C1 segment of cervical spinal cord (tissue), 14 donors: ENCODE measurements around the gene COL4A2.
A peak's percentile ranks its signal among the peaks of the same experiment; 100 is the strongest.

ENCODE experiments used
- DNase-seq, 14 donors: peaks; one replicate each; lab custom pipeline; 2025; lab: John Stamatoyannopoulos, UW

COL4A2 gene

DNA sequence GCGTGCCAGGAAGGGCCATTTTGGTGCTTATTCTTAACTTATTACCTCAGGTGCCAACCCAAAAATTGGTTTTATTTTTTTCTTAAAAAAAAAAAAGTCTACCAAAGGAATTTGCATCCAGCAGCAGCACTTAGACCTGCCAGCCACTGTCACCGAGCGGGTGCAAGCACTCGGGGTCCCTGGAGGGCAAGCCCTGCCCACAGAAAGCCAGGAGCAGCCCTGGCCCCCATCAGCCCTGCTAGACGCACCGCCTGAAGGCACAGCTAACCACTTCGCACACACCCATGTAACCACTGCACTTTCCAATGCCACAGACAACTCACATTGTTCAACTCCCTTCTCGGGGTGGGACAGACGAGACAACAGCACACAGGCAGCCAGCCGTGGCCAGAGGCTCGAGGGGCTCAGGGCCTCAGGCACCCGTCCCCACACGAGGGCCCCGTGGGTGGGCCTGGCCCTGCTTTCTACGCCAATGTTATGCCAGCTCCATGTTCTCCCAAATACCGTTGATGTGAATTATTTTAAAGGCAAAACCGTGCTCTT is 205.2 kb downstream of the COL4A2 start:
- no peak for DNase-seq

DNA sequence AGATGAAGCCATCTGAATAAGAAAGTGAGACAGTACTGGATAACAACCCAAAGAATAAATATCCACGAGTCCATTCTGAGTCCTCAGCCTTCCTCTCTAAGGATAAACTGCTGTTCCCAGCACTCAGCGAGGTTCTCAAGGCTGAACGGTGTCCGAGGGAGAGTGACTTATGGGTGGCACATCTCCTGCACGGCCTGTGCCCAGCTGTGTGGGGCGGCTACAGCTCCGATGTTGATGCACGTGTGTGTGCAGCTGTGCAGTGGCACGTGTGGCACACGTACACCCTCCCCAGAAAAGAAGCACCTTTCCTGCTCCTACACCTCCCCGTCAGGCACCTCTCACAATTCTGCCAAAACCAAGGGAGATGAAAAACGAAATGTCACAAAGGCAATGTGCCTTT is 209.4 kb downstream of the COL4A2 start:
- DNase-seq: no peak

DNA sequence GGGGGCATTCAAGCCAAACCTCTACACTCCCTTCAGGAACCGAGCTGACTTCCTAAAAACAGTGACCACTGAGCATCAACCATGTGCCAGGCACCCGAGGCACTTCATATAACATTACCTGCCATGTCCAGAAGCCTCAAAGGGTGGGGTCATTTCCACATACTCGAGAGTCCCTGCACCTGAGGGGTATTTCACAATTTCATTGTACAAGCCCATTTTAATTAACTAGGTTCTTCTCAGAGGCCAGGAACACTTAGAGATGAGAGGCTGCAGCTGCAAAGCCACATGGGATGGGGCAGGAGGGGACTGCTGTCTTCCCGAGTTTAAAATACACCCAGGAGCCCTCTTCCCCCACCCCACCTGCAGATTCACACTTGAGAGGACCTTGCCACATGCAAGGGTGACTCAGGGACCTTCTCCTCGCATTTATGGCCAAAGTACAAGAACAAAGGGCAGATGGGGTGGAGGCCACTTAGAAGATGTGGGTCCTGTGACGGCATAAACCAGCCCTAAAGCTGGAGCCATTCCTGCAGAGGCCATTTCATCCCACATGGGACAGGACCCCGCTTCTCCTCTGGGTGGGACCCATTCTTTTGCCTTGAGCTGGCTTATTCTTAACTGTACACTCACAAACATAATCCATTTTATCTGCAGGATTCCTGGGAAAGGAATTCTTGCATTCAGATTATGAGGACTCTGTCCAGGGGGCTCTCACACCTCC is 210.6 kb downstream of the COL4A2 start:
- no peak for DNase-seq

DNA sequence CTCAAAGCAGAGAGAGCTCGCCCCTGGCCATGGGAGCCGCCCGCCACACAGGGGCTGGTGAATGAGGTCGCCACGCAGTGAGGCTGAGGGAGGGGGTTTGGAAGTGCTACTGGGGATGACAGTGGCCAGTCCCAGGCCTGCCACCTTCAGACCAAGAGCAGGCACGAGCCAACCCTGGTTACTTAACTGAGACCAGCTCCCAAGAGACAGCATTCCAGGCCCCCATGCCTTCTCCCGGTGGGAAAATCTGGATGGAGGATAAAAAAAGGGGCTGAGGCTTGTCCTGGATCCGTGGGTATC is 211.1 kb downstream of the COL4A2 start:
- no peak for DNase-seq

- DNase-seq: no peak
Observed at GRCh38 chr13:110518571-110518970, 211.5 kb downstream of the COL4A2 start.

DNA sequence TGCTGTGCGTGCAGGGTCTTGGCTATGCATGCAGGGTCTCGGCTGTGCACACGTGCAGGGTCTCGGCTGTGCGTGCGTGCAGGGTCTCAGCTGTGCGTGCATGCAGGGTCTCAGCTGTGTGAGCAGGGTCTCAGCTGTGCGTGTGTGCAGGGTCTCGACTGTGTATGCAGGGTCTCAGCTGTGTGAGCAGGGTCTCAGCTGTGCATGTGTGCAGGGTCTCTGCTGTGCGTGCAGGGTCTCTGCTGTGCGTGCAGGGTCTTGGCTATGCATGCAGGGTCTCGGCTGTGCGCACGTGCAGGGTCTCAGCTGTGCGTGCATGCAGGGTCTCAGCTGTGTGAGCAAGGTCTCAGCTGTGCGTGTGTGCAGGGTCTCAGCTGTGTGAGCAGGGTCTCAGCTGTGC is 212.0 kb downstream of the COL4A2 start:
- no peak for DNase-seq

- no peak for DNase-seq
Observed at GRCh38 chr13:110519506-110519905, 212.4 kb downstream of the COL4A2 start.

DNA sequence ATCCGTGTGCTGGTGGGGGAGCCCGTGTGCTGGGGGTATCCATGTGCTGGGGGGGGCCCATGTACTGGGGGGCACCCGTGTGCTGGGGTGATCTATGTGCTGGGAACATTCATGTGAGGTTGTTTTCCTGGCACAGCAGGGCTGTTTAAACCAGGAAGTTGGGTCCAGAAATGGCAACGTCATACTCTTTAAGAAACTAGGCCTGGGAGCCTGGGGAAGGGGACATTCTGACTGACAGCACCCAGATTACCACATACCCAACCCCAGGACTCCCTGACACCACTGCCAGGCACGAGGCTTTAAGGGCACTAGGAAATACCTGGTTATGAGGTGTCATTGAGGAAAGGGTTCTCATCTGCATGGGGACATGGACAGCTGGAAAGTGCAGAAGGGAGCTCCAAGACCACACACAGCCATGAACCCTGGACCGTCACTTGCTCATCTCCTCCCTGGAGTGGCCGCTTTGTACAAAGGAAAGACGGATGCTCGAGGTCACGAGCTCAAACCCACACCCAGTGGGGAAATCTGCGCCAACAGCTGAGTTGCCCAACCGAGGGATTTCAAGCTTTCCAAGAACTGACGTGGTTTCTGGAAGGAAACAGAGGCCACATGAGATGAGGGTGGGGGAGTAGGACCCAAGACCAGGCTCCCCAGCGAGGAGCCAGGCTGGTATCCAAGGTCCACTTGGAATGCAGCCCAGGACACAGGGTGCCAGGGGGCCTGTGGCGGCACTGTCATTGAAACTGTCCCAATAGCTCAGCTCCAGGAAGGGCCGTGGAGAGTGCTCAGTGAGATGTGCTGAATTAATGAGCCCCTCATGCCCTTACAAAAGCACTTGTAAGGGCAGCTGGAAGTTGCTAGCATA is 213.6 kb downstream of the COL4A2 start:
- peak in 13 of 14 donors; percentile 20 to 94 (median 77) for DNase-seq

GRCh38 chr13:110521296-110521680 is 214.2 kb downstream of the COL4A2 start:
- peak in 1 of 14 donors; percentile 59 for DNase-seq

DNA sequence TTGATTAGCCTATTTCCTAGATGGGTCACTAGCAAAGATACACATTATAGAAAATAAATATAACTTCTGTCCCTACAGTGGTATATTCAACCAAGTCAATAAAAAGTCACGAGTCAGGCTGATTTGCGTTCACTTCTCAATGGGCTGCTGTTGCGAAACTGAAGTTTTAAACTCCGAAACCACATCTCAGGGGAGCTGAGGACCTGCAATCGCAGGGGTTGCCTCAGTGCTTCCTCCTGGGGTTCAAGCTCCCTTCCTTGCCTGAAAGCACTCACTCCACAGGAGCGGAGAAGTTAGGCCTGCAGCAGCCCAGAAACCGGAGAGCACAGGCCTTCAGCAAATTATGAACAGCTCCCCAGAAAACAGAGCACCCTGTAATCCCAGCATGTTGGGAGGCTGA is 214.9 kb downstream of the COL4A2 start:
- DNase-seq: no peak

DNA sequence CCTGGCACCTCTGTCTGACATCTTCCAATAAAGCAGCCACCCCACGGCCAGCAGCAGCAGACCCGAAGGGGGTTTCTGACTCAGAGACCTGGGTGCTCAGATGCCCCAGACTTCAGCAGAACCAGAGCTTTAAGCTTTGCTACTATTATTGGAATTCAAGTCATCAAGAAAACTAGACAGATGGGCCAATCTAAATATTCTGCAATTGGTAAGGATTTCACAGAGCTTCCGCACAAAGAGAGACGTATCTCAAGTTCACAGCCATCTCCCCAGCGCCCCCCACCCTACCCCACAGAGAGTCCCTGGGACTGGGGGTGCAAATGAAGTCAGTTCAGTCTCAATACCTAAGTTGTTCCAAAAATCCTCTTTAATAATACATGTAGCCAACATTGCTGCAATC is 215.6 kb downstream of the COL4A2 start:
- no peak for DNase-seq

- DNase-seq: no peak
Observed at GRCh38 chr13:110523180-110523579, 216.1 kb downstream of the COL4A2 start.

- no peak for DNase-seq
Observed at GRCh38 chr13:110523838-110524540, 216.9 kb downstream of the COL4A2 start.

DNA sequence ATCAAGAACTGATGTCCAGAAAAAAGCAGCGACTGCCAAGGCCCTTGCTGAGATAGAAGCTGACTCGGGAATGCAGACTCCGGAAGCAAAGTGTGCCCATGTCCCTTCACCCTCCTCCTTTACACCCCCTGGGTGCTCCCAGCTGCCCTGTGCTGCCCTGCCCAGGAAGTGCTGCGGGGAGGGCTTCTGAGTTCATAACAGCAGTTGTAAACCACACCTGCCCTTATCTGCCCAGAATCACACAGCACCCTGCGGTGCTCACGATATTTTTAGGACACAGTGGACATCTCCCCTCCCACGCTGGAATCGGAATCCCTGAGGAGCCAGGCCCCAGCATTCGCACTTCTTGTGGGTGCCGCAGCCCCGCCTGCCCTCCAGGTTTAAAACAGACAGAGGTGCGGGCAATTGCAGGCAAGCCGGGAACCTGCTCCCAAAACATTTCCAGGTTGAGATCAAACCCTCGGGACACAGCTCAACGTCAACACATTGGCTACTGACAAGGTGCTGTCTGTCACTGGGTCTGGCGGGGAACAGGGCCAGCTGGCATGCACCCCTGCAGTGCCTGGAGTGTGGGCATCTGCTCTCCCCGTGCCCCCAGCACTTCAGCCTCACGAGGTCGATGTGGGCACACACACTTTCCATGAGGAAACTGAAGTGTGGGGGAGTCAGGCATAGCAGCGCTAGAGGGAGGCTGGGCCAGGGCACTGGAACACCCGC is 217.6 kb downstream of the COL4A2 start:
- no peak for DNase-seq

DNA sequence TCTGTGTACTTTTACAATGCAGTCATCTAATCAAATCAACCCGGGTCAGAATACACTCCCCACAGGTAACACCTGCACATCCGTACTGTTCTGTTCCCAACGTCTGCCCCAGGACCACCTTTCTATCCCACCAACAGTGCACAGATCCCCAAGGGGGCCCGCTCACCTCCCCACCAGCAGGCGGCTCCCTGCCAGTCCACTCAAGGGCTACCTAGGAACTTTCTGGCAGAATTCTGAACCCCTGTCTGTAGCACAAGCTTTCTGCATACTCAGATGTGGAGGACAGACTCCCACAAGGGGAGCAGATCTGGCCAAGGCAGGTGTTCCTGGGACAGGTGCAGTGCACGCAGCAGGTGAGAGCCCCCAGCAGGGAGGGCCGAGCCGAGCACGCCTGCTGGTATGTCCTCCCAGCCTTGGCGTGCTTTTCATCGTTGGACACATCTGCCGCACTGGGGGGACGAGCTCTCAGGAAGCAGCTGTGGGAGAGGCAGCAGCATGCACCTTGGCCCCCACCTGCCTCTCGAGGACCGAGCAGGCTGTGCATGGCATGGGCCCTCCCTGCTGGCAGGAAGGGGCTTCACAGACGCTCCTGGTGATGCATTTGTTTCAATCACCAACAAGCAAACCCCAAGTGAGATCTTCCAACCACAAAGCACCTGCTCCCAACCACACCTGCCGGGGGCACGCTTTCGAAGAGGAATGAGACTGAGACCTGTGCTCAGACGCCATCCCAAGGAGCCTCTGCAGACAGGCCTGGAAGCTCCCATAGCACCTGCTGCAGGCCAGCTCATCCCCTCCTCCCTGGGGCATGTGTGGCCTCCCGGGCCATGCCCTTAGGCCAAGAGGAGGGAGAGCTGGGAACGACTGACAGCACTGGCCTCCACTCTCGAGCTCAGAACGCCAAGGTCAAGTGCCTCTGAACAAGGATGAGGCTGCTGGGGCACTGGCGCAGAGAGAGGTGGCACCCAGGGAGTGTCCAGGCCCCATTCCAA is 218.5 kb downstream of the COL4A2 start:
- DNase-seq: no peak

DNA sequence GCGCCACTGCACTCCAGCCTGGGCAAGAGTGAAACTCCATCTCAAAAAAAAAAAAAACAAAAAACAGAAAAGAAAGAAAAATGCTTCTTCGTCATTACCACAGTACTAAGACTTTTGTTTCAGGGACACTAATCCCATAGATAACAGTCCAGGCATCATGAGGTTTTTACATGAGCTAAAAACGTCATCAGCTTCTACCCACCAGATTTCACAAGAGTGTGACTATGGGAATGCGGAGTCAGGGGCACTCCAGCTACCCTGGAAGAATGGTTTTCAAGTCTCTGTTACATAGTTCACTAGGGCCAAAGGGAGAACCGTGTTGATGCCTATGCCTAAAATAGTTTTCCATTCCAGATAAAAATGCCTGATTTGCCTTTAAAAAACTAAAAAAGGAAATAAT is 221.3 kb downstream of the COL4A2 start:
- no peak for DNase-seq

DNA sequence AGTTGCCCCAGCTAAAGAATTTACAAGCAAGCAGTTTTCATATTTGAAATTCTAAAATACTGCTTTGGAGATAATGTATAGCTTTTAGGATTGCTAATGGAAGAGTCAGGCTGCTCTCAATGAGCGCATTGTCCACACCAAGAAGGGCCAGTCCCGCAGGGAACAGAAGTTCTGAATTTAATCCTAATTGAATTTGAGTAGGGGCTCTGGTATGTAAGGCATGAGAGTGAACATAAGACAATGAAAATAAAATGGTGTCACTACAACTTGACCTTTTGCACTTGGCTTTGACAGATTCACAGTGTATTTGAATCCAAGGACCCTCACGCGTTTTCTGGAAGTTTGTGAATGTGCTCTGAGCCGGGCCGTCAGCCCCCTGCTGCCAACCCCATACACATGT is 221.8 kb downstream of the COL4A2 start:
- no peak for DNase-seq

- DNase-seq: peak in 2 of 14 donors; percentile 19 to 37
Observed at GRCh38 chr13:110529522-110530311, 222.6 kb downstream of the COL4A2 start.

GRCh38 chr13:110531100-110531499 is 224.0 kb downstream of the COL4A2 start:
- DNase-seq: no peak
